ENCODE measurements around the gene NMRK2.
"Not testable (repeated sequence)": the region's sequence is repeated elsewhere in the genome, so short reads cannot be mapped to it uniquely, and the experiment has no call there.

The NMRK2 gene

GRCh38 chr19:3936506-3937442, 3.9 kb downstream of the NMRK2 start:
- no peak for DNase-seq (ENCODE audit: low read depth)

- DNase-seq (ENCODE audit: low read depth) = not testable (repeated sequence)
These were observed 5.6 kb downstream of the NMRK2 start for GRCh38 chr19:3938300-3938950.

- DNase-seq (ENCODE audit: low read depth) = no peak
These were observed 10.0 kb downstream of the NMRK2 start for GRCh38 chr19:3942790-3943409.

GRCh38 chr19:3944018-3944721, 11.3 kb downstream of the NMRK2 start:
- no peak for DNase-seq (ENCODE audit: low read depth)

GRCh38 chr19:3945838-3946237, 13.0 kb downstream of the NMRK2 start:
- DNase-seq (ENCODE audit: low read depth) = no peak

- not testable (repeated sequence) for DNase-seq (ENCODE audit: low read depth)
These were observed 14.6 kb downstream of the NMRK2 start for GRCh38 chr19:3947316-3947933.

- no peak for DNase-seq (ENCODE audit: low read depth)
These were observed 16.4 kb downstream of the NMRK2 start for GRCh38 chr19:3949294-3949693.

- no peak for DNase-seq (ENCODE audit: low read depth)
These were observed 17.4 kb downstream of the NMRK2 start for GRCh38 chr19:3949997-3950859.

- DNase-seq (ENCODE audit: low read depth) = no peak
These were observed 18.3 kb downstream of the NMRK2 start for GRCh38 chr19:3950871-3951861.

- DNase-seq (ENCODE audit: low read depth) = not testable (repeated sequence)
These were observed 19.9 kb downstream of the NMRK2 start for GRCh38 chr19:3952755-3953276.

GRCh38 chr19:3954107-3954506, 21.2 kb downstream of the NMRK2 start:
- no peak for DNase-seq (ENCODE audit: low read depth)

GRCh38 chr19:3955276-3955675, 22.4 kb downstream of the NMRK2 start:
- DNase-seq (ENCODE audit: low read depth) = not testable (repeated sequence)

GRCh38 chr19:3955688-3956087, 22.8 kb downstream of the NMRK2 start:
- DNase-seq (ENCODE audit: low read depth) = no peak

- no peak for DNase-seq (ENCODE audit: low read depth)
These were observed 26.2 kb downstream of the NMRK2 start for GRCh38 chr19:3958836-3959765.

GRCh38 chr19:3959766-3960131, 26.9 kb downstream of the NMRK2 start:
- DNase-seq (ENCODE audit: low read depth) = no peak

- no peak for DNase-seq (ENCODE audit: low read depth)
These were observed 28.1 kb downstream of the NMRK2 start for GRCh38 chr19:3961007-3961406.

- no peak for DNase-seq (ENCODE audit: low read depth)
These were observed 30.8 kb downstream of the NMRK2 start for GRCh38 chr19:3963458-3964255.

Measured in GM04504 (cell line).